Skeletal muscle satellite cell (primary cell): ENCODE results near the gene CKM.
A peak's percentile ranks its signal among the peaks of the same experiment; 100 is the strongest.
"Not testable (repeated sequence)": the region's sequence is repeated elsewhere in the genome, so short reads cannot be mapped to it uniquely, and the experiment has no call there.

ENCODE experiments used
- H3K27me3 ChIP-seq: 2 replicates; pipeline ENCODE4 v1.7.0; 2013; ENCODE audit warnings: low read length; ENCODE audit not compliant: control insufficient read depth, insufficient read depth
- H3K36me3 ChIP-seq: 2 replicates; pipeline ENCODE4 v1.7.0; 2013; ENCODE audit warnings: mild to moderate bottlenecking, control low read depth, low read length; ENCODE audit not compliant: insufficient read depth
- H3K4me1 ChIP-seq: 2 replicates; pipeline ENCODE4 v1.7.0; 2013; ENCODE audit warnings: low read length; ENCODE audit not compliant: control insufficient read depth, insufficient read depth
- H3K4me2 ChIP-seq: 2 replicates; pipeline ENCODE4 v1.7.0; 2013; ENCODE audit warnings: mild to moderate bottlenecking, low read length
- H3K4me3 ChIP-seq: 2 replicates; pipeline ENCODE4 v1.7.0; 2013; ENCODE audit warnings: low read length
- H3K9ac ChIP-seq: 2 replicates; pipeline ENCODE4 v1.7.0; 2013; ENCODE audit warnings: mild to moderate bottlenecking, low read depth, low read length, moderate library complexity
- H3K9me3 ChIP-seq: replicated peaks from 2 replicates; pipeline ENCODE4 v1.7.0; 2013; ENCODE audit warnings: mild to moderate bottlenecking, control low read depth, low read length

CKM gene

GRCh38 chr19:45333609-45334303, 11.1 kb upstream of the CKM start:
- Histone ChIP-seq H3K4me1 (no peaks in the 10 kb centered on the region), H3K4me3 (no peak overlapping the region), H3K36me3 (no peaks in the 10 kb centered on the region), H3K9me3 (no peaks in the 10 kb centered on the region), H3K27me3 (no peaks in the 10 kb centered on the region), H3K9ac (no peak overlapping the region), H3K4me2 (no peak overlapping the region)

DNA sequence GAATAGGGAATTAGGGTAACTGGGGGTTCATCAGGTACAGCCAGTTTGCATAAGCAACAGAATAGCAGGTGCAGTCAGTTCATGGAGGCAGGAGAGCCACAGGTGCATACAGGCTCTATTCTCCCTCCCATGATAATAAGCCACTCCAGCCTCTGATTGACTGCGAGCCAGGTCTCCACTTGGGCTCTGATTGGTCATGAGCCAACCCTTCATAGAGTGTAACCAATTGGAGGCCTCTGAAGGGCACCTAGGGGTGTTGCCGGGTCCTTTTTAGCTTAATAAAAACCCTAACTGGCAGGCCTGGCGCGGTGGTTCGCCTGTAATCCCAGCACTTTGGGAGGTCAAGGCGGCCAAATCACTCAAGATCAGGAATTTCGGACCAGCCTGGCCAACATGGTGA, 8.7 kb upstream of the CKM start:
- Histone ChIP-seq H3K9me3 (no peaks in the 10 kb centered on the region), H3K4me3 (no peak overlapping the region), H3K36me3 (no peaks in the 10 kb centered on the region), H3K4me2 (no peak overlapping the region), H3K27me3 (no peaks in the 10 kb centered on the region), H3K9ac (no peak overlapping the region), H3K4me1 (no peaks in the 10 kb centered on the region)

DNA sequence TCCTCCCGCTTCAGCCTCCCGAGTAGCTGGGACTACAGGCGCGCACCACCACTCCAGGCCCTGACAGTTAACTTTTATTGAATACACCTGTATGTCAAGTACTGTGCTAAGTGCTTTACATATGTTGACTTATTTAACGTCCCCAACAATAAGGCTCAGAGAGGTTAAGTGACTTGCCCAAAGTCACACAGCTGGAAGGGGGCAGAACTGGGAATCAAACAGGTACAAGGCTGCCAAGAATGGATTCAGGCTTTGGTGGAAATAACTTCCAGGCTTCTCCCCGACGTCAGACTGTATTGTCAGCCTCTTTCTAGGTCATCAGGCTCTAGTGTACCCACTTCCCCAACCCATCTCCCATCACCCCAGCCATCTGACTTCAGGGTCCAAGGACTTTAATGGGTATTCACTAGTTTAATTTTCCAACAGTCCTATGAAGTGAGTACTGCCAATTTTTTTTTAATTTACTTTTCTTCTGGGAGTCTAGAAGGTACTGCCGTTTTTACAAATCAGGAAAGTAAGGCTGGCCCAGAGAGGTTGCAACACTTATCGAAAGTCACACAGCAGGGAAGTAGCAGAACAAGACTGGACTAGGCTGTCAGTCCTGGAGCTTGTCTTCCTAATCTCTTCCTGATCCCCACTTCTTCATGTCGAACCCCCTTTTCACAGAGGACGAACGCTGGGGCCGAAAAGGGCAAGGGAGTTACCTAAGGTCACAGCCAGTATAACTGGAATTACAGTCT, 4.9 kb upstream of the CKM start:
- Histone ChIP-seq H3K9me3 (no peaks in the 10 kb centered on the region), H3K27me3 (peaks cover 16% of the 10 kb centered on the region), H3K9ac (no peak overlapping the region), H3K36me3 (no peaks in the 10 kb centered on the region), H3K4me3 (no peak overlapping the region), H3K4me1 (no peaks in the 10 kb centered on the region), H3K4me2 (no peak overlapping the region)

DNA sequence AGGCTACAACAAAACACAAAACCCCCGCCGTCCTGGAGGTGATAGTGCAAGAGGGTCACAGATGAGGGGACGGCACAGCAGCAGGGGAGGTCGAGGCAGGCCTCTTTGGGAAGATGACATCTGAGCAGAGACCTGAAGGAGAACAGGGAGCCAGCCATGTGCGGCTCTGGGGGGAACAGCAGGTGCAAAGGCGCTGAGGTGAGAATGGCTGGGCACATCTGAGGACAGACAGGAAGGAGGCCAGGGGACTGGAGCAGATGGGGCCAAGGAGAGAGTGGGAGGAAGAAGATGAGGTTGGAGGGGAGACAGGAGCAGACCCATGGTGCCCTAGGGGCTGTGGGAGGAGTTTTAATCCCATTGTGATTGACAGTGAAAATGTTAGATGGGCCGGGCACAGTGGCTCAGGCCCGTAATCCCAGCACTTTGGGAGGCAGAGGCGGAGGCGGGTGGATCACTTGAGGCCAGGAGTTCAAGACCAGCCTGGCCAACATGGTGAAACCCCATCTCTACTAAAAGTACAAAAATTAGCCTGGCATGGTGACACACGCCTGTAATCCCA, 1.8 kb upstream of the CKM start:
- Histone ChIP-seq H3K27me3 (peaks cover 22% of the 10 kb centered on the region), H3K4me2 (no peak overlapping the region), H3K9ac (no peak overlapping the region), H3K36me3 (no peaks in the 10 kb centered on the region), H3K4me3 (no peak overlapping the region), H3K4me1 (no peaks in the 10 kb centered on the region), H3K9me3 (no peaks in the 10 kb centered on the region)

GRCh38 chr19:45323671-45324081, 1.0 kb upstream of the CKM start:
- H3K4me1 ChIP-seq, result no peaks in the 10 kb centered on the region
- no peaks in the 10 kb centered on the region for H3K36me3 ChIP-seq
- H3K27me3 ChIP-seq, result peaks cover 28% of the 10 kb centered on the region
- peak overlapping the region; percentile 37 for H3K4me2 ChIP-seq
- no peak overlapping the region for H3K9ac ChIP-seq
- H3K9me3 ChIP-seq, result no peaks in the 10 kb centered on the region
- no peak overlapping the region for H3K4me3 ChIP-seq

- H3K4me3 ChIP-seq, result no peak overlapping the region
- peaks cover 31% of the 10 kb centered on the region for H3K27me3 ChIP-seq
These were observed 364 bp downstream of the CKM start for GRCh38 chr19:45322311-45322710.

GRCh38 chr19:45321848-45322247, 827 bp downstream of the CKM start:
- Histone ChIP-seq H3K4me1 (no peaks in the 10 kb centered on the region), H3K4me3 (no peak overlapping the region), H3K36me3 (no peaks in the 10 kb centered on the region), H3K27me3 (peaks cover 31% of the 10 kb centered on the region), H3K9me3 (no peaks in the 10 kb centered on the region), H3K9ac (no peak overlapping the region), H3K4me2 (no peak overlapping the region)

More at GRCh38 chr19:45322311-45322710, 364 bp downstream of the CKM start:
- Histone ChIP-seq H3K36me3 (no peaks in the 10 kb centered on the region), H3K4me1 (no peaks in the 10 kb centered on the region), H3K4me2 (no peak overlapping the region), H3K9me3 (no peaks in the 10 kb centered on the region), H3K9ac (no peak overlapping the region)

- Histone ChIP-seq H3K36me3 (no peaks in the 10 kb centered on the region), H3K9ac (no peak overlapping the region), H3K4me3 (no peak overlapping the region), H3K9me3 (no peaks in the 10 kb centered on the region), H3K4me1 (no peaks in the 10 kb centered on the region), H3K4me2 (no peak overlapping the region), H3K27me3 (peaks cover 38% of the 10 kb centered on the region)
These were observed 1.5 kb downstream of the CKM start for GRCh38 chr19:45320997-45321775.

DNA sequence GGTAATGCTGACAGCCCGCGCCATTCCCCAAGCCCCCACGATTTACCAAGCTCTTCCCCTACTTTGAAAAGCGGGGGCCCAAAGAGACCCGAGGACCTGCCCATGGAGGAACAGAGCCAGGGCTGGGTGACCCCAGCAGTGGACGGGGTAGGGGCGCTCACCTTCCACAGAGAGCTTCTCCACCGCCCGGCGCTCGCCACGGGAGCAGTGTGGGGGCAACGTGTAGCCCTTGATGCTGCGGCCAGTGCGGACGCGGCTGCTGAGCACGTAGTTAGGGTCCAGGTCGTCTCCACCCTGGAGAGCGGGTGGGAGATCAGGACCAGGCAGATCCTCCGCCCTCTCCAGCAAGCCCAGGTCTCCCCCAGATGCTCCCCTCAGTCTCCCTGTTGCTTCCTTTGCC, 7.4 kb downstream of the CKM start:
- Histone ChIP-seq H3K4me3 (no peak overlapping the region), H3K4me2 (no peak overlapping the region), H3K27me3 (peaks cover 37% of the 10 kb centered on the region), H3K4me1 (no peaks in the 10 kb centered on the region), H3K36me3 (no peaks in the 10 kb centered on the region), H3K9me3 (no peaks in the 10 kb centered on the region), H3K9ac (no peak overlapping the region)

DNA sequence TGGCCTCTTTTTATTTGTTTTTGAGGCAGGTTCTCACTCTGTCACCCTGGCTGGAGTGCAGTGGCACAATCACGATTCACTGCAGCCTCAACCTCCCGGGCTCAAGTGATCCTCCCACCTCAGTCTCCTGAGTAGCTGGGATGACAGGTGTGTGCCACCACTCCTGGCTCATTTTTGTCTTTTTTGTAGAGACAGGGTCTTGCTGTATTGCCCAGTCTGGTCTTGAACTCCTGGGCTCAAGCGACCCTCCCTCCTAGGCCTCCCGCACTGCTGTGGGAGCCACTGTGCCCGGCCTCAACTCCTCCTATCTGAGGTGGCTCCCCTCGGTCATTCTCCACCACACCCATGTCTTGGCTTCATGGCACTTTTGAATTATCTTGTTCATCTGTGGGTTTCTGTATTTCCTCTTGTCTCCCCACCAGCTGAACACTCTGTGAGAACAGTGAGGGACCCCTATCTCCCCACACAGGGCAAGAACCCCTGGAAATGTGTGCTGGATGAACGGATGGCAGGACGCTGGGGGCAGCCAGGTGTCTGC, 7.9 kb downstream of the CKM start:
- Histone ChIP-seq H3K4me1 (no peaks in the 10 kb centered on the region), H3K36me3 (no peaks in the 10 kb centered on the region), H3K27me3 (peaks cover 37% of the 10 kb centered on the region), H3K9ac (no peak overlapping the region), H3K4me2 (no peak overlapping the region), H3K9me3 (no peaks in the 10 kb centered on the region), H3K4me3 (no peak overlapping the region)

DNA sequence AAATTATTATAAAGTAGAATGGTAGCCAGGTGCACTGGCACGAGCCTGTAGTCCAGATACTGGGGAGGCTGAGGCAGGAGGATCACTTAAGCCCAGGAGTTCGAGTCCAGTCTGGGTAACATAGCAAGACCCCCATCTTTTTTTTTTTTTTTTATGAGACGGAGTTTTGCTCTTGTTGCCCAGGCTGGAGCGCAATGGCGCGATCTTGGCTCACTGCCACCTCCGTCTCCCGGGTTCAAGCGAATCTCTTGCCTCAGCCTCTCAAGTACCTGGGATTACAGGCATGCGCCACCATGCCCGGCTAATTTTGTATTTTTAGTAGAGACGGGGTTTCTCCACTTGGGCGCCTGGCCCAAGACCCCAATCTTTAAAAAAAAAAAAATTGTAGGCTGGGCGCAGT, 10.4 kb downstream of the CKM start:
- H3K36me3 ChIP-seq, H3K9me3 ChIP-seq, H3K4me2 ChIP-seq: not testable (repeated sequence)

More for the DNA sequence above, 10.4 kb downstream of the CKM start:
- H3K9ac ChIP-seq, H3K4me3 ChIP-seq, H3K4me1 ChIP-seq: not testable (repeated sequence)
- peaks cover 27% of the 10 kb centered on the region for H3K27me3 ChIP-seq
